Duodenal mucosa (tissue), 2 donors: ENCODE results near the gene LPP.
"Not testable (repeated sequence)": the region's sequence is repeated elsewhere in the genome, so short reads cannot be mapped to it uniquely, and the experiment has no call there.

Experiments used
- H3K27ac ChIP-seq: one replicate; pipeline ENCODE4 v1.7.0; 2013; ENCODE audit warnings: low read depth, low read length
- H3K27me3 ChIP-seq, 2 donors: one replicate each; pipeline ENCODE4 v1.7.0; 2013; ENCODE audit warnings: low read length in 2 of 2, control low read depth in 1 of 2; ENCODE audit not compliant: insufficient read depth in 2 of 2, control insufficient read depth in 1 of 2
- H3K36me3 ChIP-seq, 2 donors: one replicate each; pipeline ENCODE4 v1.7.0; 2013; ENCODE audit warnings: low read length in 2 of 2, control low read depth in 1 of 2; ENCODE audit not compliant: insufficient read depth in 2 of 2, control insufficient read depth in 1 of 2
- H3K4me1 ChIP-seq, 2 donors: one replicate each; pipeline ENCODE4 v1.7.0; 2013; ENCODE audit warnings: low read length in 2 of 2, control low read depth in 1 of 2; ENCODE audit not compliant: insufficient read depth in 2 of 2, control insufficient read depth in 1 of 2
- H3K4me3 ChIP-seq, 2 donors: one replicate each; pipeline ENCODE4 v1.7.0; 2013; ENCODE audit warnings: low read length in 2 of 2, low read depth in 1 of 2
- H3K9ac ChIP-seq, 2 donors: one replicate each; pipeline ENCODE4 v1.7.0; 2013; ENCODE audit warnings: low read length in 2 of 2, low read depth in 1 of 2
- H3K9me3 ChIP-seq, 2 donors: one replicate each; pipeline ENCODE4 v1.7.0; 2013; ENCODE audit warnings: low read length in 2 of 2, control low read depth in 1 of 2; ENCODE audit not compliant: control insufficient read depth in 1 of 2

Gene LPP

GRCh38 chr3:188692700-188693099 is 538.7 kb downstream of the LPP start:
- Histone ChIP-seq H3K9me3 (no peaks in the 10 kb centered on the region), H3K36me3 (no peaks in the 10 kb centered on the region), H3K9ac (no peak overlapping the region), H3K27me3 (no peaks in the 10 kb centered on the region), H3K4me1 (peaks cover 0 to 8% of the 10 kb centered on the region in 2 donors), H3K4me3 (no peak overlapping the region), H3K27ac (no peak overlapping the region)

- no peak overlapping the region for H3K27ac ChIP-seq
- no peaks in the 10 kb centered on the region for H3K9me3 ChIP-seq
- no peak overlapping the region for H3K9ac ChIP-seq
- peaks cover 0 to 8% of the 10 kb centered on the region in 2 donors for H3K4me1 ChIP-seq
- H3K4me3 ChIP-seq = no peak overlapping the region
- H3K27me3 ChIP-seq = no peaks in the 10 kb centered on the region
- H3K36me3 ChIP-seq = no peaks in the 10 kb centered on the region
Measured at GRCh38 chr3:188693435-188693834, 539.5 kb downstream of the LPP start.

DNA sequence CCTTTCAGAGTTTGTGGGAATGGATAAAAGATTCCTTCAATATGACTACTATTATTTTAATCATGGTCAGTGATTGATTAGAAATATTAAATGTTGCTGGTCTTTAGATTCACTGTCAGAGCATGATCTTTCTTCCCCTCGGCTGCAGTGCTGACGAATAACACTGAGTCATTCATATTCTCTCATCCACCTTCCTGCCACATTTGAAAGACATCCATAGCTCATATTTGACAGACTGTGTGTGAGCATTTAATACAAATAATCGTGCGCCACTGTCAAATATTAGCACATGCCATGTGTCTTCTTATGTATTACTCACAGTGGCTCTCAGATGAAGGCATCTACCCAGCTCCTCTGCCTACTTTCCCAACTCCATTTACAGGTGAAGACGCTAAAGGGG is 541.3 kb downstream of the LPP start:
- H3K4me3 ChIP-seq = no peak overlapping the region
- H3K27ac ChIP-seq = no peak overlapping the region
- H3K9me3 ChIP-seq = no peaks in the 10 kb centered on the region
- H3K36me3 ChIP-seq = no peaks in the 10 kb centered on the region
- H3K27me3 ChIP-seq = no peaks in the 10 kb centered on the region
- H3K9ac ChIP-seq = no peak overlapping the region
- no peaks in the 10 kb centered on the region for H3K4me1 ChIP-seq

DNA sequence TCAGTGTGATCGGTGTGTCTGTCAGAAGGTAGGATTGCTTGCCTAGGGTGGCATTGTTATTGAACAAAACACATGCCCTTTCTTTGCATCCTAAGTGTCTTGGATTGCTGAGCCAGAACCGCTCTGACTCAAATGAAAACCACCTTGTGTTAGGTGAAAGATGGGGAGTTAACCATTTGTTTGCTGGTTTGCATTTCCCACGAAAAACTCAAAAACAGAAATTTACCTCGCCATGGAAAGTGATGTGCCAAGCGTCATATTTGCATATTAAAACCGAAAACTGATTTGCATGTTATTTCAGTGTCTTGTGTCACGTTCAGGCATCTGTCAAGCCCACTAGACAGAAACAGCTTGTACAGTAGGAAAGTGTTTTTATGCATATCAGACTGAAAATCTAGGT is 543.2 kb downstream of the LPP start:
- Histone ChIP-seq H3K4me1 (no peaks in the 10 kb centered on the region), H3K4me3 (no peak overlapping the region), H3K36me3 (no peaks in the 10 kb centered on the region), H3K27me3 (no peaks in the 10 kb centered on the region), H3K9ac (no peak overlapping the region), H3K27ac (no peak overlapping the region), H3K9me3 (no peaks in the 10 kb centered on the region)

DNA sequence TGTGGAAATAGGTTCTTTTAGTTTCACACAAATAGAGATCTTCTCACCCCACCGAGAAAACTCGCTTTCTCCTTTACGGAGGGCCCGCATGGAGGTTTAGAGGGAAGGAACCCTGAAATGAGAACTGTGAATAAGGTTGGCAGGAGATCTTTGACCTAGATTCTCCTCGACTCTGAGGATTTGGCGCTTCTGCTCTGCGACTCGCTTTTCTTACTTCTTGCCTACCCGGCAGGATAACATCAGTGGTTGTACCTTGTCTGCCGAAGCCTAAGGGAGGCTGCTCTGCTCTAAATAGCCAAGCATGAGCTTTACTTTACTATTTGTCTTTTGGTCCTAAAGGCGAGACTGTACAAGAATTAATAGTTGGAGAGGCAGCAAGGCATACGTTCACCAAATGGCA is 544.5 kb downstream of the LPP start:
- Histone ChIP-seq H3K9ac (no peak overlapping the region), H3K4me1 (no peaks in the 10 kb centered on the region), H3K9me3 (no peaks in the 10 kb centered on the region), H3K4me3 (no peak overlapping the region), H3K36me3 (no peaks in the 10 kb centered on the region), H3K27ac (no peak overlapping the region), H3K27me3 (no peaks in the 10 kb centered on the region)

DNA sequence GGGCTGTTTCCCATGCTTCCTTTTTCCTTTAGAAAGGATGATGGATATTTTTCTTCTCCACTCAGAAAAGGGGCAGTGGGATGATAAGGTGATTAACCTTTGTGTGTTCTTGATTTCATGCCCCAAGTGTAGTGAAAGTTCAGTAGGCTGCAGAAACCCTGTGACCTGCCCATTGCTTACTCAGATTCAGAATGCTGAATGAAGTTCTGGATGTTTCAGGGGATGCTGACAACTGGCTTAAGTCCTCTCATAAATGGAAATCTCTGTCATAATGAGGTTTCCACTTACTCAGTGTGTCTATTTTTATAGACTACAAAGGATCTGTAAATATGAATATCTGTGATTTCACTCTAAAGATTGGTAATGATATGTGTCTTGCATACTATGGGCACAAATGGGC is 546.5 kb downstream of the LPP start:
- no peaks in the 10 kb centered on the region for H3K36me3 ChIP-seq
- no peak overlapping the region for H3K27ac ChIP-seq
- no peaks in the 10 kb centered on the region for H3K27me3 ChIP-seq
- no peak overlapping the region for H3K9ac ChIP-seq
- H3K9me3 ChIP-seq = no peaks in the 10 kb centered on the region
- H3K4me1 ChIP-seq = no peaks in the 10 kb centered on the region
- no peak overlapping the region for H3K4me3 ChIP-seq

DNA sequence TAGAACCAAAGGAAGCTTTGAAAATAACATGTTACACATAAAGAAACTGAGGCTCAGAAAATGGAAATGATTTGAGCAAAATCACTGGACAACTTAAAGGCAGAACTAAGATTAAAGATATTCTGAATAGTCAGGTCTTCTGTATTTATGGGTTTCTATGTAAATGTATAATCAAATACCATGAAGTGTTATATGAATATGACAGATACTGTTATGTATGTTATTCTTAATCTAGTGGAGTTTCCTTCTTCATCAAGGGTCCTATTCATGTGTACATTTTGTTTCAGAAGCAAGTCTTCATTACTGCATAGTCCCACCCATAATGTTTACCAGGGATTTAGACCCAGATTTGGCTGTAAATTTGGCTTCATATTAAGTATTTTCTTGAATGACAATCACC is 547.0 kb downstream of the LPP start:
- Histone ChIP-seq H3K4me1 (no peaks in the 10 kb centered on the region), H3K36me3 (no peaks in the 10 kb centered on the region), H3K4me3 (no peak overlapping the region), H3K9me3 (no peaks in the 10 kb centered on the region), H3K9ac (no peak overlapping the region), H3K27ac (no peak overlapping the region), H3K27me3 (no peaks in the 10 kb centered on the region)

- no peaks in the 10 kb centered on the region for H3K27me3 ChIP-seq
- H3K4me3 ChIP-seq = no peak overlapping the region
- H3K9me3 ChIP-seq = no peaks in the 10 kb centered on the region
- no peaks in the 10 kb centered on the region for H3K4me1 ChIP-seq
- H3K27ac ChIP-seq = no peak overlapping the region
- H3K36me3 ChIP-seq = no peaks in the 10 kb centered on the region
- H3K9ac ChIP-seq = no peak overlapping the region
Measured at GRCh38 chr3:188701485-188701969, 547.6 kb downstream of the LPP start.

- not testable (repeated sequence) for H3K4me1 ChIP-seq, H3K36me3 ChIP-seq, H3K9ac ChIP-seq, H3K9me3 ChIP-seq, H3K27ac ChIP-seq, H3K4me3 ChIP-seq, H3K27me3 ChIP-seq
Measured at GRCh38 chr3:188702028-188702427, 548.1 kb downstream of the LPP start.

DNA sequence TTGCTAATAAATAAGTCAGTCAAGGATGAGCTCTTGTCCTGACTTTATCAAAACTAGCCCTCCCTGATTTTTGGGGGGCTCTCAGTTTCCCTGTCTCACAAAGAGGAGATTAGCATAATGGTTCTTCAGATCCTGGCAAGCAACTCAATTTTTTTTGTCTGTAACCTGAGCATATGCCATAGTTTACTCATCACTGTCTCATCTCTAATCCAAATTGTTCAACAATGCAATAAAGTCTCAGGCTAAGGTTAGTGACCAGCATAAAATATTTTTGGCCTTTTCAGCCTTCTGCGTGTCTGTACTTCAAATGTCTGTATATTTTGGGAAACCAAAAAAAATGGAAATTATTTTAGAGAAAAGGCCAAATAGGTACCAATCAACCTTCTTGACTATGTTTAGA is 552.2 kb downstream of the LPP start:
- Histone ChIP-seq H3K4me1 (no peaks in the 10 kb centered on the region), H3K4me3 (no peak overlapping the region), H3K27ac (no peak overlapping the region), H3K9me3 (no peaks in the 10 kb centered on the region), H3K27me3 (no peaks in the 10 kb centered on the region), H3K36me3 (peaks cover 0 to 6% of the 10 kb centered on the region in 2 donors), H3K9ac (no peak overlapping the region)

DNA sequence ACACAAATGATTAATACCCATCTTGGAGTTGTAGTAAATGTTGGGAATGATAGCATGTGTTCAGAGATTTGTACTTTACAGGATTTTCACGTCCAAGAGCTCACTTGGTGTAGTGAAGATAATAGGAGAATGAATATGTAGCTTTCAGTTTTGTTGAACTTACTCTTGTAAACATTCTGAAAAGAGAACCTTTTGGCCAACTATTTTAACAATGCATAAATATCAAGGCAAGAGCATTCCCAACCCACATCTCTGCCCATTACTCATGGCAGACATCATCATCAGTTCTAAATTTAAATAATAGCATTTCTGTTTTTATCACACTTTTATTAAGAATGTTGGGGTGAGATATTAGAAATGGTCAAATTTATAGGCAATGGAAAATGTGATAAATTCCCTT is 552.6 kb downstream of the LPP start:
- Histone ChIP-seq H3K4me3 (no peak overlapping the region), H3K36me3 (peaks cover 0 to 6% of the 10 kb centered on the region in 2 donors), H3K27ac (no peak overlapping the region), H3K27me3 (no peaks in the 10 kb centered on the region), H3K9ac (no peak overlapping the region), H3K4me1 (no peaks in the 10 kb centered on the region), H3K9me3 (no peaks in the 10 kb centered on the region)
